Measurements from ENCODE around the gene GIPR.
"Not testable (repeated sequence)": the region's sequence is repeated elsewhere in the genome, so short reads cannot be mapped to it uniquely, and the experiment has no call there.

DNA sequence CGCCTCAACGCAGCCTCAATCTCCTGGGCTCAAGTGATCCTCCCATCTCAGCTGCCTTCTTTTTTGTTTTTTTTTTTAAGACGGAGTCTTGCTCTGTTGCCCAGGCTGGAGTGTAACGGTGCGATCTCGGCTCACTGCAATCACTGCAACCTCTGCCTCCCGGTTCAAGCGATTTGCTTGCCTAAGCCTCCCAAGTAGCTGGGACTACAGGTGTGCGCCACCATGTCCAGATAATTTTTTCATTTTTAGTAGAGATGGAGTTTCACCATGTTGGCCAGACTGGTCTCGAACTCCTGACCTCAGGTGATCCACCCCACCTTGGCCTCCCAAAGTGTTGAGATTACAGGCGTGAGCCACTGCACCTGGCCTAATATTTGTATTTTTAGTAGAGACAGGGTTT lies 52.0 kb downstream of the GIPR start:
- TF ChIP-seq CTCF, POLR2A (IDR thresholded peaks at IDR 0.05): not testable (repeated sequence)
